Measurements from ENCODE around the gene LILRB1. TPM values are rescaled to one million over a fixed set of nuclear protein-coding genes. Genes with fewer than 3 reads are reported as not detected.

Gene LILRB1
- total and polyA plus RNA-seq, 9 of the 15 experiments (the other 6 are each of a cell fraction or from before 2014, with no cell fraction given) = not detected

GRCh38 chr19:54684527-54684926 is 54.2 kb downstream of the LILRB1 start (continued):
- no peak for TF ChIP-seq ZNF79 (CRISPR knock-in tag; IDR thresholded peaks at IDR 0.05; ENCODE audit: low read depth)
- 0 out of 2 replicates have a peak, but pooled peaks have one; percentile 68 for TF ChIP-seq ZBTB1 (CRISPR knock-in tag; IDR thresholded peaks at IDR 0.05; ENCODE audit: borderline replicate concordance, low read depth)
- no peak for TF ChIP-seq CHD2 (IDR thresholded peaks at IDR 0.05; ENCODE audit: low read depth, low read length)
- no peak; the same call in 1 of the 2 replicates for TF ChIP-seq NFE2L1 (tag; IDR thresholded peaks at IDR 0.05; ENCODE audit: borderline replicate concordance, low read depth)
- no peak for TF ChIP-seq TOE1 (IDR thresholded peaks at IDR 0.05; ENCODE audit: borderline replicate concordance)
- TF ChIP-seq TOE1 (CRISPR knock-in tag; IDR thresholded peaks at IDR 0.05; ENCODE audit: borderline replicate concordance, low read depth) = no peak
- TF ChIP-seq ZNF184 (CRISPR knock-in tag; IDR thresholded peaks at IDR 0.05) = no peak
- TF ChIP-seq ZNF584 (CRISPR knock-in tag; IDR thresholded peaks at IDR 0.05; ENCODE audit: low read depth) = peak; percentile 86; the same call in 1 of the 2 replicates
- no peak for TF ChIP-seq BCLAF1 (IDR thresholded peaks at IDR 0.05; ENCODE audit: borderline replicate concordance in 1 of 2, control insufficient read depth in 1 of 2, low read depth in 2 of 2, low read length in 1 of 2)
- TF ChIP-seq CHD7 (IDR thresholded peaks at IDR 0.05; ENCODE audit: low read depth, low read length) = no peak
- no peak for TF ChIP-seq ZNF398 (CRISPR knock-in tag; IDR thresholded peaks at IDR 0.05)
